ENCODE results near the gene POU6F2. TPM values are rescaled to one million over a fixed set of nuclear protein-coding genes. Genes with fewer than 3 reads are reported as not detected.

Gene POU6F2
- polyA plus RNA-seq, 2 of the 4 experiments (the other 2 are of a cell fraction): not detected

DNA sequence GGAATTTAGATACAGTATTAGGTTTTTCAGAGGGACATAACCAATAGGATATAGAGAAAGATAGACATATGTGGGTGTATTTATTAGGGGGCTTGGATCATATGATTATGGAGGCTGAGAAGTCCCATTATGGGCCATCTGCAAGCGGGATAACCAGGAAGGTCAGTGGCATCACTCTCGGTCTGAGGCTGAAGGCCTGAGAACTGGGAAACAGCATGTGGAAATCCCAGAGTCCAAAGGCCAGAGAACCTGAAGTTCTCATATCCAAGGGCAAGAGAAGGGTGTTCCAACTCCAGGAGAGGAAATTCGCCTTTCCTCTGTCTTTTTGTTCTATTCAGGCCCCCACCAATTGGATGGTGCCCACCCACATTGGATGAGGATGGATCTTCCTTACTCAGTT, 180.7 kb downstream of the POU6F2 start:
- TF ChIP-seq SREBF2 (IDR thresholded peaks at IDR 0.05): no peak
- TF ChIP-seq CBX8 (IDR thresholded peaks at IDR 0.05): no peak
- no peak for TF ChIP-seq MAFK (IDR thresholded peaks at IDR 0.05; ENCODE audit: partially characterized antibody)
- TF ChIP-seq BHLHE40 (IDR thresholded peaks at IDR 0.05; ENCODE audit: low read depth, low read length): no peak
- TF ChIP-seq, protein P1, sequence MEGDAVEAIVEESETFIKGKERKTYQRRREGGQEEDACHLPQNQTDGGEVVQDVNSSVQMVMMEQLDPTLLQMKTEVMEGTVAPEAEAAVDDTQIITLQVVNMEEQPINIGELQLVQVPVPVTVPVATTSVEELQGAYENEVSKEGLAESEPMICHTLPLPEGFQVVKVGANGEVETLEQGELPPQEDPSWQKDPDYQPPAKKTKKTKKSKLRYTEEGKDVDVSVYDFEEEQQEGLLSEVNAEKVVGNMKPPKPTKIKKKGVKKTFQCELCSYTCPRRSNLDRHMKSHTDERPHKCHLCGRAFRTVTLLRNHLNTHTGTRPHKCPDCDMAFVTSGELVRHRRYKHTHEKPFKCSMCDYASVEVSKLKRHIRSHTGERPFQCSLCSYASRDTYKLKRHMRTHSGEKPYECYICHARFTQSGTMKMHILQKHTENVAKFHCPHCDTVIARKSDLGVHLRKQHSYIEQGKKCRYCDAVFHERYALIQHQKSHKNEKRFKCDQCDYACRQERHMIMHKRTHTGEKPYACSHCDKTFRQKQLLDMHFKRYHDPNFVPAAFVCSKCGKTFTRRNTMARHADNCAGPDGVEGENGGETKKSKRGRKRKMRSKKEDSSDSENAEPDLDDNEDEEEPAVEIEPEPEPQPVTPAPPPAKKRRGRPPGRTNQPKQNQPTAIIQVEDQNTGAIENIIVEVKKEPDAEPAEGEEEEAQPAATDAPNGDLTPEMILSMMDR (IDR thresholded peaks at IDR 0.05): no peak
- no peak for TF ChIP-seq NR3C1 (IDR thresholded peaks at IDR 0.05)
- no peak for TF ChIP-seq NPAS2 (CRISPR knock-in tag; IDR thresholded peaks at IDR 0.05; ENCODE audit: borderline replicate concordance)
- TF ChIP-seq, protein P2, sequence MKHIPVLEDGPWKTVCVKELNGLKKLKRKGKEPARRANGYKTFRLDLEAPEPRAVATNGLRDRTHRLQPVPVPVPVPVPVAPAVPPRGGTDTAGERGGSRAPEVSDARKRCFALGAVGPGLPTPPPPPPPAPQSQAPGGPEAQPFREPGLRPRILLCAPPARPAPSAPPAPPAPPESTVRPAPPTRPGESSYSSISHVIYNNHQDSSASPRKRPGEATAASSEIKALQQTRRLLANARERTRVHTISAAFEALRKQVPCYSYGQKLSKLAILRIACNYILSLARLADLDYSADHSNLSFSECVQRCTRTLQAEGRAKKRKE (CRISPR knock-in tag; IDR thresholded peaks at IDR 0.05; ENCODE audit: low read depth): no peak
- TF ChIP-seq RCOR1 (IDR thresholded peaks at IDR 0.05; ENCODE audit: low read depth, low read length): no peak
- TF ChIP-seq HEYL (CRISPR knock-in tag; IDR thresholded peaks at IDR 0.05): no peak
- TF ChIP-seq RFX5 (IDR thresholded peaks at IDR 0.05): no peak
- no peak for TF ChIP-seq KDM1A (IDR thresholded peaks at IDR 0.05; ENCODE audit: low read depth)
- no peak for TF ChIP-seq CHD2 (IDR thresholded peaks at IDR 0.05; ENCODE audit: low read length, partially characterized antibody)
- TF ChIP-seq EHF (CRISPR knock-in tag; IDR thresholded peaks at IDR 0.05): no peak
- no peak for TF ChIP-seq POLR2A (IDR thresholded peaks at IDR 0.05; ENCODE audit: low read length)
- no peak for TF ChIP-seq ZFP36 (IDR thresholded peaks at IDR 0.05; ENCODE audit: borderline replicate concordance, partially characterized antibody)
- TF ChIP-seq HOXB5 (CRISPR knock-in tag; IDR thresholded peaks at IDR 0.05): no peak
- no peak for TF ChIP-seq EP300 (IDR thresholded peaks at IDR 0.05)
- TF ChIP-seq RNF2 (IDR thresholded peaks at IDR 0.05; ENCODE audit: borderline replicate concordance, low read depth): no peak
- TF ChIP-seq, protein P3, sequence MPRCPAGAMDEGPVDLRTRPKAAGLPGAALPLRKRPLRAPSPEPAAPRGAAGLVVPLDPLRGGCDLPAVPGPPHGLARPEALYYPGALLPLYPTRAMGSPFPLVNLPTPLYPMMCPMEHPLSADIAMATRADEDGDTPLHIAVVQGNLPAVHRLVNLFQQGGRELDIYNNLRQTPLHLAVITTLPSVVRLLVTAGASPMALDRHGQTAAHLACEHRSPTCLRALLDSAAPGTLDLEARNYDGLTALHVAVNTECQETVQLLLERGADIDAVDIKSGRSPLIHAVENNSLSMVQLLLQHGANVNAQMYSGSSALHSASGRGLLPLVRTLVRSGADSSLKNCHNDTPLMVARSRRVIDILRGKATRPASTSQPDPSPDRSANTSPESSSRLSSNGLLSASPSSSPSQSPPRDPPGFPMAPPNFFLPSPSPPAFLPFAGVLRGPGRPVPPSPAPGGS (IDR thresholded peaks at IDR 0.05): no peak
- ChIA-PET POLR2A (no interaction called here), CTCF (no interaction called here)
- DNase-seq (ENCODE audit: low read depth in 1 of 2, low spot score in 1 of 2) (no peak), FAIRE-seq (no peak), ATAC-seq (no peak)
- Histone ChIP-seq H3K9me3 (no peaks in the 10 kb centered on the region), H3K4me2 (no peak overlapping the region), H3K4me1 (no peaks in the 10 kb centered on the region), H3K27ac (no peak overlapping the region), H3K4me3 (no peak overlapping the region)
- 11% methylated on average over 3 of the region's 3 CpGs for WGBS (ENCODE audit: missing lambda C conversion rate)

DNA sequence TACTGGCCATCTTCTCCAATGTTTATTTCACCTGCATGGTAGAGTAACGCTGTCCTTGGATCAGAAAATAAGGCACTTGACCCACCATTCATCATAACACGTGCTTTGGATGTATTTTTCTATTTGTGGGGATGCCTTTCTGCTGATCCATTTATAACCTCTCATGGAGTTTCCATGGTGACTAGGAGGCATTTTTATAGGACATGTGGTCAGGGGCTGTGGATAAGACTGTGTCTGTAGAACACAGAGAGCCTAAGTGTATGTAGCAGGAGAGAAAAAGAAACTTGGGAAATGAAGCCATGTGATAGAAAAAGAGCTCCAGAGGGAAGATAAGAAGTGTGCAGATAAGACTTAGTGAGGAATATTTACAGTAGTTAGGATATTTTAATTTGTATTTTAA, 184.2 kb downstream of the POU6F2 start:
- CTCF ChIA-PET: no interaction called here
- no peak for FAIRE-seq
- no peak for TF ChIP-seq RAD21 (conservative IDR thresholded peaks at IDR 0.05 in 1 of 2, IDR thresholded peaks at IDR 0.05 in 1 of 2)
- no peak for TF ChIP-seq RNF2 (IDR thresholded peaks at IDR 0.05; ENCODE audit: borderline replicate concordance, low read depth)
- no peak for TF ChIP-seq FOSB (CRISPR knock-in tag; IDR thresholded peaks at IDR 0.05)
- no peak for TF ChIP-seq NR3C1 (IDR thresholded peaks at IDR 0.05)
- TF ChIP-seq FOXS1 (CRISPR knock-in tag; IDR thresholded peaks at IDR 0.05): no peak
- TF ChIP-seq, protein P1 (IDR thresholded peaks at IDR 0.05): no peak
- TF ChIP-seq, protein P4, sequence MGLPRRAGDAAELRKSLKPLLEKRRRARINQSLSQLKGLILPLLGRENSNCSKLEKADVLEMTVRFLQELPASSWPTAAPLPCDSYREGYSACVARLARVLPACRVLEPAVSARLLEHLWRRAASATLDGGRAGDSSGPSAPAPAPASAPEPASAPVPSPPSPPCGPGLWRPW (IDR thresholded peaks at IDR 0.05): no peak
- TF ChIP-seq, protein P5, sequence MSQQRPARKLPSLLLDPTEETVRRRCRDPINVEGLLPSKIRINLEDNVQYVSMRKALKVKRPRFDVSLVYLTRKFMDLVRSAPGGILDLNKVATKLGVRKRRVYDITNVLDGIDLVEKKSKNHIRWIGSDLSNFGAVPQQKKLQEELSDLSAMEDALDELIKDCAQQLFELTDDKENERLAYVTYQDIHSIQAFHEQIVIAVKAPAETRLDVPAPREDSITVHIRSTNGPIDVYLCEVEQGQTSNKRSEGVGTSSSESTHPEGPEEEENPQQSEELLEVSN (IDR thresholded peaks at IDR 0.05; ENCODE audit: borderline replicate concordance, low read depth): no peak
- TF ChIP-seq TP53 (CRISPR knock-in tag; IDR thresholded peaks at IDR 0.05): no peak
- TF ChIP-seq CBX8 (IDR thresholded peaks at IDR 0.05): no peak
- no peak for TF ChIP-seq PHF8 (IDR thresholded peaks at IDR 0.05; ENCODE audit: borderline replicate concordance, low read depth)
- TF ChIP-seq MAZ (IDR thresholded peaks at IDR 0.05; ENCODE audit: borderline replicate concordance, low read depth, low read length): no peak
- no peak for TF ChIP-seq NFE2L2 (conservative IDR thresholded peaks at IDR 0.05; ENCODE audit: low read length)
- TF ChIP-seq SMC3 (IDR thresholded peaks at IDR 0.05): no peak
- TF ChIP-seq MAFK (IDR thresholded peaks at IDR 0.05; ENCODE audit: partially characterized antibody): no peak
- TF ChIP-seq ZNF302 (CRISPR knock-in tag; IDR thresholded peaks at IDR 0.05): no peak
- TF ChIP-seq CHD4 (IDR thresholded peaks at IDR 0.05; ENCODE audit: borderline replicate concordance): no peak
- no peak for TF ChIP-seq ZC3H11A (IDR thresholded peaks at IDR 0.05)
- TF ChIP-seq EHMT2 (IDR thresholded peaks at IDR 0.05; ENCODE audit: low read depth): no peak
- WGBS (ENCODE audit: missing lambda C conversion rate): 0% methylated on average over 2 of the region's 2 CpGs
- no peak for ATAC-seq
- Histone ChIP-seq H3K9me3 (no peaks in the 10 kb centered on the region), H3K4me3 (no peak overlapping the region), H3K27ac (no peak overlapping the region), H3K4me2 (no peak overlapping the region), H3K4me1 (no peaks in the 10 kb centered on the region)
- POLR2A ChIA-PET: no interaction called here
- no peak for DNase-seq (ENCODE audit: low read depth in 1 of 2, low spot score in 1 of 2)
